Measurements from ENCODE around the gene ARHGEF6. TPM values are rescaled to one million over a fixed set of nuclear protein-coding genes. Genes with fewer than 3 reads are reported as not detected.

Gene ARHGEF6
- total and polyA plus RNA-seq, 2 donors = 11.2 to 28.5 TPM

- no peak overlapping the region for H3K27ac ChIP-seq (ENCODE audit: low read depth)
- no peaks in the 10 kb centered on the region for H3K4me1 ChIP-seq (ENCODE audit: insufficient read depth)
- WGBS = 94% methylated on average over 1 of the region's 1 CpG
- H3K4me3 ChIP-seq (ENCODE audit: low read depth, low read length) = no peak overlapping the region
- no peaks in the 10 kb centered on the region for H3K36me3 ChIP-seq (ENCODE audit: insufficient read depth)
- DNase-seq (ENCODE audit: extremely low spot score) = no peak
These were observed 157.3 kb downstream of the ARHGEF6 start for GRCh38 chrX:136623396-136623795.

- no peak for DNase-seq (ENCODE audit: extremely low spot score)
- 92% methylated on average over 4 of the region's 4 CpGs for WGBS
- H3K4me3 ChIP-seq (ENCODE audit: low read depth, low read length) = no peak overlapping the region
These were observed 158.2 kb downstream of the ARHGEF6 start for GRCh38 chrX:136622568-136622967.

GRCh38 chrX:136620780-136621179 is 160.0 kb downstream of the ARHGEF6 start:
- H3K36me3 ChIP-seq (ENCODE audit: insufficient read depth) = no peaks in the 10 kb centered on the region
- no peaks in the 10 kb centered on the region for H3K4me1 ChIP-seq (ENCODE audit: insufficient read depth)
- no peak overlapping the region for H3K4me3 ChIP-seq (ENCODE audit: low read depth, low read length)
- no peak for DNase-seq (ENCODE audit: extremely low spot score)
- no peak overlapping the region for H3K27ac ChIP-seq (ENCODE audit: low read depth)

More at GRCh38 chrX:136622568-136622967, 158.2 kb downstream of the ARHGEF6 start:
- Histone ChIP-seq H3K4me1 (ENCODE audit: insufficient read depth) (no peaks in the 10 kb centered on the region), H3K36me3 (ENCODE audit: insufficient read depth) (no peaks in the 10 kb centered on the region), H3K27ac (ENCODE audit: low read depth) (no peak overlapping the region)

GRCh38 chrX:136619899-136620505 is 160.7 kb downstream of the ARHGEF6 start:
- no peaks in the 10 kb centered on the region for H3K36me3 ChIP-seq (ENCODE audit: insufficient read depth)
- WGBS = 86% methylated on average over 14 of the region's 14 CpGs
- H3K27ac ChIP-seq (ENCODE audit: low read depth) = no peak overlapping the region
- no peaks in the 10 kb centered on the region for H3K4me1 ChIP-seq (ENCODE audit: insufficient read depth)
- DNase-seq (ENCODE audit: extremely low spot score) = no peak
- H3K4me3 ChIP-seq (ENCODE audit: low read depth, low read length) = no peak overlapping the region

GRCh38 chrX:136616987-136617685 is 163.6 kb downstream of the ARHGEF6 start:
- Histone ChIP-seq H3K36me3 (ENCODE audit: insufficient read depth) (no peaks in the 10 kb centered on the region), H3K4me3 (ENCODE audit: low read depth, low read length) (no peak overlapping the region), H3K27ac (ENCODE audit: low read depth) (no peak overlapping the region), H3K4me1 (ENCODE audit: insufficient read depth) (no peaks in the 10 kb centered on the region)
- DNase-seq (ENCODE audit: extremely low spot score) = no peak
- 88% methylated on average over 6 of the region's 6 CpGs for WGBS

Small RNAs within 50 kb of the gene (small RNA-seq; reads per million reads assigned to genes)
- gene RF00019 (not detected), gene RNU6-972P (not detected)

Other genes with a start within 250 kb of the ARHGEF6 start
- 7.5 TPM for gene VGLL1, start 248.7 kb downstream of the ARHGEF6 start, total RNA-seq
- gene VGLL1, start 248.7 kb downstream of the ARHGEF6 start, polyA plus RNA-seq = 6.6 TPM
- gene CD40LG, start 132.8 kb downstream of the ARHGEF6 start, total RNA-seq = not detected
- gene CD40LG, start 132.8 kb downstream of the ARHGEF6 start, polyA plus RNA-seq = 0.58 TPM
- gene RBMX, start 99.8 kb upstream of the ARHGEF6 start, total RNA-seq = 234 TPM
- gene RBMX, start 99.8 kb upstream of the ARHGEF6 start, polyA plus RNA-seq = 124 TPM

Data from urinary bladder (tissue), 4 donors.